ENCODE results near the gene TTC13. TPM values are rescaled to one million over a fixed set of nuclear protein-coding genes. Genes with fewer than 3 reads are reported as not detected.

TTC13 gene
- total and polyA plus RNA-seq, 2 of the 4 experiments (the other 2 are of a cell fraction), result 6.1 to 9.1 TPM

DNA sequence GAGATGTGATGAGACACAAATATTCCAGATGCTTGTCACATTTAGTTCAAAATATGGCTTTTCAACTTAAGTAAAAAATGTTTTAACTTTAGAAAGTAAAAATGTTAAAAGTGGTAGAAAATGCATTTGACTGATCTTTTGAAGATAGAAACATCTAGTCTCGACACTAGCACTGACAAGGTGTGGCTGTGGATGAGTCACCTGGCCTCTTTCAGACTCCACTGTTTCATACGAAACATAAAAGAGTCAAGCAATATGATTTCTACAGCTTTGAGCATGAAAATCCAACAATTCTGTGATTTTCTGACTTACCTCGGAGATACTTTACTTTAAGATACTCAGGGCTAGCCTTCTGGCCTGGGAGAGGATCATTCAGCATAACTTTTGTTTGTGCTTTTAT lies 47.7 kb downstream of the TTC13 start:
- Histone ChIP-seq H2AK9ac (replicated peaks; ENCODE audit: low read depth, low read length, poor library complexity) (no peak overlapping the region), H4K5ac (ENCODE audit: low read depth, low read length) (no peak overlapping the region), H3K4me3 (ENCODE audit: insufficient read depth, low read depth, low read length) (no peak overlapping the region), H3K56ac (ENCODE audit: extremely low read depth, insufficient read depth, low read length) (no peak overlapping the region), H4K8ac (ENCODE audit: low read depth in 2 of 2, low read length in 2 of 2) (no peak overlapping the region), H3K9me1 (ENCODE audit: insufficient read depth, low read length) (no peaks in the 10 kb centered on the region), H3K18ac (ENCODE audit: low read depth, low read length) (no peak overlapping the region), H3K9ac (ENCODE audit: low read depth, low read length) (no peak overlapping the region), H2AK5ac (ENCODE audit: low read depth, low read length) (no peak overlapping the region), H2BK20ac (ENCODE audit: low read depth, low read length) (no peak overlapping the region), H3K36me3 (ENCODE audit: control insufficient read depth, insufficient read depth, low read length) (peaks cover 3% of the 10 kb centered on the region; the same call in 1 of the 2 replicates), H3K14ac (replicated peaks; ENCODE audit: low read depth, low read length) (no peak overlapping the region), H3K4me1 (ENCODE audit: control insufficient read depth, insufficient read depth, low read length) (no peaks in the 10 kb centered on the region), H2AFZ (replicated peaks; ENCODE audit: low read length, poor library complexity) (no peak overlapping the region), H4K20me1 (ENCODE audit: insufficient read depth, low read length) (no peaks in the 10 kb centered on the region), H3K23ac (ENCODE audit: low read depth, low read length) (no peak overlapping the region), H3K4ac (ENCODE audit: low read depth, low read length) (no peak overlapping the region), H3K79me1 (ENCODE audit: low read depth in 1 of 2, low read length in 2 of 2) (no peaks in the 10 kb centered on the region), H2BK15ac (ENCODE audit: low read depth, low read length) (no peak overlapping the region), H3K27ac (ENCODE audit: insufficient read depth, low read length) (no peak overlapping the region), H4K91ac (ENCODE audit: insufficient read depth, low read depth, low read length) (no peak overlapping the region), H3K9me3 (ENCODE audit: control insufficient read depth, insufficient read depth, low read length) (no peaks in the 10 kb centered on the region), H2BK120ac (ENCODE audit: low read depth, low read length) (no peak overlapping the region), H2BK5ac (ENCODE audit: low read depth, low read length, poor library complexity, severe bottlenecking) (no peak overlapping the region), H3K4me2 (ENCODE audit: low read depth, low read length) (no peak overlapping the region), H3K27me3 (ENCODE audit: control insufficient read depth, insufficient read depth, low read length) (no peaks in the 10 kb centered on the region)
- TF ChIP-seq, protein P1, sequence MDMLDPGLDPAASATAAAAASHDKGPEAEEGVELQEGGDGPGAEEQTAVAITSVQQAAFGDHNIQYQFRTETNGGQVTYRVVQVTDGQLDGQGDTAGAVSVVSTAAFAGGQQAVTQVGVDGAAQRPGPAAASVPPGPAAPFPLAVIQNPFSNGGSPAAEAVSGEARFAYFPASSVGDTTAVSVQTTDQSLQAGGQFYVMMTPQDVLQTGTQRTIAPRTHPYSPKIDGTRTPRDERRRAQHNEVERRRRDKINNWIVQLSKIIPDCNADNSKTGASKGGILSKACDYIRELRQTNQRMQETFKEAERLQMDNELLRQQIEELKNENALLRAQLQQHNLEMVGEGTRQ (IDR thresholded peaks at IDR 0.05; ENCODE audit: low read depth, low read length), result no peak
- TF ChIP-seq CEBPB (IDR thresholded peaks at IDR 0.05; ENCODE audit: low read depth, low read length) (no peak), MXI1 (IDR thresholded peaks at IDR 0.05; ENCODE audit: borderline replicate concordance, low read depth, low read length) (no peak)
- 80% methylated on average over 1 of the region's 3 CpGs; no CpG with 5 or more reads in 1 of the 2 experiments for WGBS, 2 experiments (ENCODE audit: extremely low coverage in 2 of 2, insufficient read length in 1 of 2)
- in situ Hi-C loops (cut with MboI; ENCODE audit: low sequenced_read_pairs) (no loop called here), intact Hi-C loops (cut with micrococcal nuclease) (no loop called here), dilution Hi-C loops (cut with HindIII; ENCODE audit: low sequenced_read_pairs, unreplicated experiment) (no loop called here)
- DNase-seq (no peak), ATAC-seq (ENCODE audit: low read depth) (no peak)
- CTCF ChIA-PET, result interaction anchor here (1.1 kb wide), 1 partner anchor 133 kb away, joined by 3 read pairs; no protein-coding TSS in a partner anchor
- POLR2A ChIA-PET (ENCODE audit: unreplicated experiment), result no interaction called here
- no TSS peak for BruUV-seq (replicated peaks)
